Smooth muscle cell (in vitro differentiated cells): ENCODE data around the gene EQTN. TPM values are rescaled to one million over a fixed set of nuclear protein-coding genes. Genes with fewer than 3 reads are reported as not detected.

Experiments used
- DNase-seq: peaks from one replicate; lab custom pipeline; 2025; ENCODE audit not compliant: unreplicated experiment; lab: John Stamatoyannopoulos, UW
- H2AFZ ChIP-seq: fragments of 200-600 bp; sonication (generic); 2 replicates; pipeline ENCODE4 v1.6.0; 2016; ENCODE audit warnings: antibody characterized with exemption, low read depth, mild to moderate bottlenecking
- H3F3A ChIP-seq: fragments of 200-600 bp; sonication (generic); 2 replicates; pipeline ENCODE4 v1.6.0; 2017; ENCODE audit warnings: antibody characterized with exemption, low read depth
- H3K27ac ChIP-seq: fragments of 200-600 bp; sonication (generic); 2 replicates; pipeline ENCODE4 v1.5.1; 2016; ENCODE audit warnings: low read depth, mild to moderate bottlenecking
- H3K27me3 ChIP-seq: fragments of 200-600 bp; sonication (generic); 2 replicates; pipeline ENCODE4 v1.6.1; 2016; ENCODE audit warnings: low read depth, mild to moderate bottlenecking
- H3K36me3 ChIP-seq: fragments of 200-600 bp; sonication (generic); 2 replicates; pipeline ENCODE4 v1.5.1; 2016; ENCODE audit warnings: low read depth
- H3K4me1 ChIP-seq: fragments of 200-600 bp; sonication (generic); 2 replicates; pipeline ENCODE4 v1.5.1; 2016; ENCODE audit warnings: low read depth
- H3K4me2 ChIP-seq: fragments of 200-600 bp; sonication (generic); 2 replicates; pipeline ENCODE4 v1.6.0; 2016; ENCODE audit warnings: mild to moderate bottlenecking
- H3K4me3 ChIP-seq: fragments of 200-600 bp; sonication (generic); 2 replicates; pipeline ENCODE4 v1.5.1; 2016; ENCODE audit warnings: mild to moderate bottlenecking
- H3K79me2 ChIP-seq: fragments of 200-600 bp; sonication (generic); 2 replicates; pipeline ENCODE4 v1.6.0; 2016; ENCODE audit warnings: low read depth, mild to moderate bottlenecking
- H3K9ac ChIP-seq: fragments of 200-600 bp; sonication (generic); 2 replicates; pipeline ENCODE4 v1.6.0; 2016; ENCODE audit warnings: low read depth
- H3K9me3 ChIP-seq: fragments of 200-600 bp; sonication (generic); replicated peaks from 2 replicates; pipeline ENCODE4 v1.5.1; 2016; ENCODE audit warnings: low read depth
- H4K20me1 ChIP-seq: fragments of 200-600 bp; sonication (generic); 2 replicates; pipeline ENCODE4 v1.6.0; 2016; ENCODE audit warnings: low read depth
- WGBS: methylation state at CpG from one replicate; pipeline ENCODE4 v1.1.7; 2016; ENCODE audit warnings: low lambda C conversion rate; 5-methylcytosine and 5-hydroxymethylcytosine counted together
- polyA plus RNA-seq: library from polyadenylated mRNA; unstranded; fragments of >200 nt; fragmentation: Nextera tagmentation; extraction: Ambion mirVana; gene quantifications from 2 replicates; pipeline ENCODE4 v1.2.1, GENCODE V29; 2016
- total RNA-seq: library from RNA; depleted of rRNA; stranded (reverse); fragments of >200 nt; gene quantifications from 2 replicates; pipeline ENCODE4 v1.2.3, GENCODE V29; 2014
- TF ChIP-seq, protein P1 (sequence below): fragments of 200-600 bp; sonication (generic); IDR thresholded peaks from 2 replicates; pipeline ENCODE4 v1.5.1; 2017; ENCODE audit warnings: borderline replicate concordance, mild to moderate bottlenecking, antibody characterized with exemption; ENCODE audit not compliant: insufficient read depth, poor library complexity, severe bottlenecking

Gene EQTN
- total and polyA plus RNA-seq, 2 experiments from 2014 or later, result not detected

- Histone ChIP-seq H3K27ac (no peak overlapping the region), H3K4me1 (peaks cover 12% of the 10 kb centered on the region), H3K79me2 (no peaks in the 10 kb centered on the region), H3K9ac (no peak overlapping the region), H3F3A (no peaks in the 10 kb centered on the region), H3K27me3 (no peaks in the 10 kb centered on the region), H3K9me3 (no peaks in the 10 kb centered on the region), H2AFZ (no peak overlapping the region), H3K4me3 (no peak overlapping the region), H4K20me1 (no peaks in the 10 kb centered on the region), H3K36me3 (no peaks in the 10 kb centered on the region), H3K4me2 (no peak overlapping the region)
- no peak for DNase-seq
- TF ChIP-seq, protein P1, sequence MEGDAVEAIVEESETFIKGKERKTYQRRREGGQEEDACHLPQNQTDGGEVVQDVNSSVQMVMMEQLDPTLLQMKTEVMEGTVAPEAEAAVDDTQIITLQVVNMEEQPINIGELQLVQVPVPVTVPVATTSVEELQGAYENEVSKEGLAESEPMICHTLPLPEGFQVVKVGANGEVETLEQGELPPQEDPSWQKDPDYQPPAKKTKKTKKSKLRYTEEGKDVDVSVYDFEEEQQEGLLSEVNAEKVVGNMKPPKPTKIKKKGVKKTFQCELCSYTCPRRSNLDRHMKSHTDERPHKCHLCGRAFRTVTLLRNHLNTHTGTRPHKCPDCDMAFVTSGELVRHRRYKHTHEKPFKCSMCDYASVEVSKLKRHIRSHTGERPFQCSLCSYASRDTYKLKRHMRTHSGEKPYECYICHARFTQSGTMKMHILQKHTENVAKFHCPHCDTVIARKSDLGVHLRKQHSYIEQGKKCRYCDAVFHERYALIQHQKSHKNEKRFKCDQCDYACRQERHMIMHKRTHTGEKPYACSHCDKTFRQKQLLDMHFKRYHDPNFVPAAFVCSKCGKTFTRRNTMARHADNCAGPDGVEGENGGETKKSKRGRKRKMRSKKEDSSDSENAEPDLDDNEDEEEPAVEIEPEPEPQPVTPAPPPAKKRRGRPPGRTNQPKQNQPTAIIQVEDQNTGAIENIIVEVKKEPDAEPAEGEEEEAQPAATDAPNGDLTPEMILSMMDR, result no peak
- 92% methylated on average over 4 of the region's 4 CpGs for WGBS
Measured at GRCh38 chr9:27331393-27331792, 34.4 kb upstream of the EQTN start.

- Histone ChIP-seq H3K4me2 (no peak overlapping the region), H3K4me3 (no peak overlapping the region), H3K79me2 (no peaks in the 10 kb centered on the region), H3K9me3 (no peaks in the 10 kb centered on the region), H2AFZ (no peak overlapping the region), H3K36me3 (no peaks in the 10 kb centered on the region), H4K20me1 (no peaks in the 10 kb centered on the region), H3K27ac (no peak overlapping the region), H3K4me1 (peaks cover 10% of the 10 kb centered on the region), H3K9ac (no peak overlapping the region), H3F3A (no peaks in the 10 kb centered on the region), H3K27me3 (no peaks in the 10 kb centered on the region)
- no peak for DNase-seq
- TF ChIP-seq, protein P1, result no peak
- 92% methylated on average over 9 of the region's 9 CpGs for WGBS
Measured at GRCh38 chr9:27329291-27329690, 32.3 kb upstream of the EQTN start.

DNA sequence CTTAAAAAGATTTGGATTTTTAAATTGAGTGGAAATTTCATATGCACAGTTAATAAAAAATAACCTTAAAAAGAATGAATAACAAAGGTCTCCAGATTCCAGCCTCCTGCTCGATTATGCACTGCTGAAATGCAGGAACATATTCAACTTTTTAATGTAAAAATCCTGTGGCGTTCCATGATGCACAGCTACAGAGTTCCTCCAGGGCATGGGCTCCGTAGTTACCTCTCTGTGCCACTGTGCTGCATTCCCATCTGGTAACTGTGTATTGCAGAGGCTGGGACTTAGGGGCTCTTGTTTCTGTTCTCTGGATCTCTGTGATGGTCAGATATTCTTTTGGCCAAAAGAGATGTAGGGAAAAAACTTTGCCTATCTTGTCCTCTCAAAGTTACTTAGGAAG is 31.5 kb upstream of the EQTN start:
- Histone ChIP-seq H3K9me3 (no peaks in the 10 kb centered on the region), H3K4me3 (no peak overlapping the region), H3K9ac (no peak overlapping the region), H3F3A (no peaks in the 10 kb centered on the region), H2AFZ (no peak overlapping the region), H3K27me3 (no peaks in the 10 kb centered on the region), H3K36me3 (no peaks in the 10 kb centered on the region), H3K27ac (no peak overlapping the region), H3K4me1 (peaks cover 2% of the 10 kb centered on the region), H3K4me2 (no peak overlapping the region), H4K20me1 (no peaks in the 10 kb centered on the region), H3K79me2 (no peaks in the 10 kb centered on the region)
- DNase-seq, result no peak
- TF ChIP-seq, protein P1, result no peak
- WGBS, result 81% methylated on average over 3 of the region's 3 CpGs

GRCh38 chr9:27311184-27311583 is 14.2 kb upstream of the EQTN start:
- Histone ChIP-seq H3K9ac (no peak overlapping the region), H3K4me2 (no peak overlapping the region), H3F3A (no peaks in the 10 kb centered on the region), H2AFZ (no peak overlapping the region), H3K9me3 (no peaks in the 10 kb centered on the region), H3K27ac (no peak overlapping the region), H3K4me1 (peaks cover 15% of the 10 kb centered on the region), H3K4me3 (no peak overlapping the region), H4K20me1 (no peaks in the 10 kb centered on the region), H3K79me2 (no peaks in the 10 kb centered on the region), H3K27me3 (no peaks in the 10 kb centered on the region), H3K36me3 (no peaks in the 10 kb centered on the region)
- no peak for DNase-seq
- TF ChIP-seq, protein P1, result no peak
- WGBS, result 92% methylated on average over 2 of the region's 2 CpGs
